Kidney epithelial cell (primary cell): ENCODE data around the gene EP400. TPM values are rescaled to one million over a fixed set of nuclear protein-coding genes. Genes with fewer than 3 reads are reported as not detected.

Experiments used
- DNase-seq: peaks from one replicate; pipeline ENCODE4 v3.0.0-alpha.2; 2010; ENCODE audit warnings: low read depth
- H3K27me3 ChIP-seq: 2 replicates; pipeline ENCODE4 v1.6.0; 2011; ENCODE audit warnings: low read length; ENCODE audit not compliant: control insufficient read depth, insufficient read depth
- H3K36me3 ChIP-seq: 2 replicates; pipeline ENCODE4 v1.5.1; 2011; ENCODE audit warnings: low read length; ENCODE audit not compliant: control insufficient read depth, insufficient read depth
- H3K4me3 ChIP-seq: 2 replicates; pipeline ENCODE4 v1.5.1; 2011; ENCODE audit warnings: low read depth, mild to moderate bottlenecking, control low read depth, low read length
- total RNA-seq: library from RNA; depleted of rRNA; stranded (reverse); fragments of >200 nt; gene quantifications from 2 replicates; pipeline ENCODE4 v1.2.3, GENCODE V29; 2015
- TF ChIP-seq, protein P1 (sequence below): IDR thresholded peaks from 2 replicates; pipeline ENCODE4 v1.5.1; 2011; ENCODE audit warnings: mild to moderate bottlenecking, moderate library complexity, low read length, control low read depth, inconsistent platforms; ENCODE audit not compliant: insufficient read depth, poor library complexity, severe bottlenecking

Gene EP400
- total RNA-seq, 1 donor from 2014 or later = 21.4 TPM

DNA sequence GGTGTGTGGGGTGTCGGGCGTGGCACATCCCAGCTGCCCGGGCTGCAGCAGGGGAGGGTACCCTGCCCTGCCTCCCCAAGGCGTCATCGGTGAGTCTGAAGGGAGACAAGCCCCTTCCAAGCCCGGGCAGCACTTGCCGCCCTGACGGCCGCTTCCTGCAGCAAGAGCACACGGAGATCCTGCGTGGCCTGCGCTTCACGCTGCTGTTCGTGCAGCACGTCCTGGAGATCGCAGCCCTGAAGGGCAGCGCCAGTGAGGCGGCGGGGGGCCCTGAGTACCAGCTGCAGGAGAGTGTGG is 30.7 kb upstream of the EP400 start:
- no peaks in the 10 kb centered on the region for H3K27me3 ChIP-seq
- TF ChIP-seq, protein P1, sequence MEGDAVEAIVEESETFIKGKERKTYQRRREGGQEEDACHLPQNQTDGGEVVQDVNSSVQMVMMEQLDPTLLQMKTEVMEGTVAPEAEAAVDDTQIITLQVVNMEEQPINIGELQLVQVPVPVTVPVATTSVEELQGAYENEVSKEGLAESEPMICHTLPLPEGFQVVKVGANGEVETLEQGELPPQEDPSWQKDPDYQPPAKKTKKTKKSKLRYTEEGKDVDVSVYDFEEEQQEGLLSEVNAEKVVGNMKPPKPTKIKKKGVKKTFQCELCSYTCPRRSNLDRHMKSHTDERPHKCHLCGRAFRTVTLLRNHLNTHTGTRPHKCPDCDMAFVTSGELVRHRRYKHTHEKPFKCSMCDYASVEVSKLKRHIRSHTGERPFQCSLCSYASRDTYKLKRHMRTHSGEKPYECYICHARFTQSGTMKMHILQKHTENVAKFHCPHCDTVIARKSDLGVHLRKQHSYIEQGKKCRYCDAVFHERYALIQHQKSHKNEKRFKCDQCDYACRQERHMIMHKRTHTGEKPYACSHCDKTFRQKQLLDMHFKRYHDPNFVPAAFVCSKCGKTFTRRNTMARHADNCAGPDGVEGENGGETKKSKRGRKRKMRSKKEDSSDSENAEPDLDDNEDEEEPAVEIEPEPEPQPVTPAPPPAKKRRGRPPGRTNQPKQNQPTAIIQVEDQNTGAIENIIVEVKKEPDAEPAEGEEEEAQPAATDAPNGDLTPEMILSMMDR = no peak
- DNase-seq = no peak
- no peak overlapping the region for H3K4me3 ChIP-seq
- H3K36me3 ChIP-seq = peaks cover 1% of the 10 kb centered on the region

DNA sequence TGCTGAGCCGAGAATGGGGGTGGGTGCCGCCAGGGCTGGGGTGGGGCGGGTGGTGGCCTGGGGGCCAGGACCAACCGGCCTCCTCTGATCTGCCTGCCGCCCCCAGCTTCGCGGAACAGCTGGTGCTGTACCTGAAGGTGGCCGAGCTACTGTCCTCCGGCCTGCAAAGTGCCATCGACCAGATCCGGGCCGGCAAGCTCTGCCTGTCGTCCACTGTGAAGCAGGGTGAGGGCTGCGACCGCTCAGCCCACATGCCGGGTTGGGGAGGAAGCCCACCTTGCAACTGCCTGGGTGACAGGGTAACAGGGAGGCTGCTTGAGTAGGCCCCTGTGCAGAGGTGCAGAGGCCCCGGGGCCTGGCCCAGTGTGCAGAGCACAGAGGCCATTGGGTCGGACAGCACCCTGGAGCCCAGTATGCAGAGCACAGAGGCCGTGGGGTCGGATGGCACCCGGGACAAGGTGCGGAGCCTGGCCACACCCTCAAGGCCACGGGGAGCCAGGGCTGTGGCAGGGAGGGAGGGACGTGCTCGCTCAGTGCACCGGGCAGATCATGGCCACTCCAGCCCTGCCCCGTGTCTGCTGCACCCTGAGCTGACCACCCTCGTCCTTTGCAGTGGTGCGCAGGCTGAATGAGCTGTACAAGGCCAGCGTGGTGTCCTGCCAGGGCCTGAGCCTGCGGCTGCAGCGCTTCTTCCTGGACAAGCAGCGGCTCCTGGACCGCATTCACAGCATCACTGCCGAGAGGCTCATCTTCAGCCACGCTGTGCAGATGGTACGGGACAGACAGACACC is 30.2 kb upstream of the EP400 start:
- TF ChIP-seq, protein P1 = no peak
- Histone ChIP-seq H3K36me3 (peaks cover 1% of the 10 kb centered on the region), H3K4me3 (no peak overlapping the region), H3K27me3 (no peaks in the 10 kb centered on the region)
- no peak for DNase-seq

DNA sequence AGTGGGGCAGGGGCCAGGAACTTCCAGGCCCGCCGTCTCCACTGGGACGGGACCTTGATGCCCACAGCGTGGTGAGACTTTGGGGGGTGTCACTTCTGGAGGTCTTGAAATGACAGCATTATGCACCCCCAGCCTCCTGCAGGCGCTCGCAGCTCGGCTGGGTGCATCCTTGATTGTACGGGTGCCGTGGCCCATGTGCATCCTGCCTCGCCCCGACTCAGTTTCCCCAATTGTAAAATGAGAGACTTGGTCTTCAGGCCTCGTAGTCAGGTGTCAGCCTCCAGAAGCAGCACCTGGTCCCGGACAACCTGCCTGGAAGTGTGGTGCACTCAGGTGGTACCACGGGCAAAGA is 29.6 kb upstream of the EP400 start:
- TF ChIP-seq, protein P1 = no peak
- Histone ChIP-seq H3K36me3 (peaks cover 1% of the 10 kb centered on the region), H3K27me3 (no peaks in the 10 kb centered on the region), H3K4me3 (no peak overlapping the region)
- no peak for DNase-seq

DNA sequence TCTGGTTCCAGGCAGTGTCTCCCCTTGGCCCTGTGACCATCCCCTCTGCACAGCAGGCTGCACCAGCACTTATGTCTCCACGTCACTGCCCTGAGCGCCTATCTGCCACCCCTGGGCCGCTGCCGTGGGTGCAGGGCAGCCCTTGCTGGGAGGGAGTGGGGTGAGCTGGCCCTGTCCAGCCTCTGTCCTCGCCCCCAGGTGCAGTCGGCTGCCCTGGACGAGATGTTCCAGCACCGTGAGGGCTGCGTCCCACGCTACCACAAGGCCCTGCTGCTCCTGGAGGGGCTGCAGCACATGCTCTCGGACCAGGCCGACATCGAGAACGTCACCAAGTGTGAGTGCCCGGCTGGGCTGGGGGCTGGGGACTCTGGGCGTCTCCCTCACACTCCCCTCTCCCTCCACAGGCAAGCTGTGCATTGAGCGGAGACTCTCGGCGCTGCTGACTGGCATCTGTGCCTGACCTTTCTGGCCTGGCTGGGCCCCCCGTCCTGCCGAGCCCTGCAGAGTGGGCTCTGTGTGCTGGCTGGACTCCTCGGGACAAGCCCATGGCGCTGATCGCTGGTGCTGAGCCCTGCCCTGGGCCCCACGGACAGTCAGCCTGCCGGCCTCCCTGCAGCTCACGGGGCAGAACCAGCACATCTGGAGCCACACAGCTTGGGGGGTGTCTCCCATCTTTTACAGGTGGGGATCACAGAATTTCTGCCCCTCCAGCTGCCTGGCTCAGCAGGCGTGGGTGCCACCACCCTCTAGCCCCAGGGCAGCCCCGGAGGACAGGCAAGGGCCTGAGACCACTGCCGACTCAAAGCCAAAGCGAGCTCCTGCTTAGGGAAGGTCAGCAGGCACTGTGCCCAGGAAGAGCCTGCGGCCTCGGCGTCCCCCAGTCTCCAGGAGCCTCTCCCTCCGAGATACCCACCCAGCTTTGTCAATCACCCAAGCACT is 28.6 kb upstream of the EP400 start:
- Histone ChIP-seq H3K27me3 (no peaks in the 10 kb centered on the region), H3K36me3 (peaks cover 1% of the 10 kb centered on the region), H3K4me3 (no peak overlapping the region)
- no peak for DNase-seq
- TF ChIP-seq, protein P1 = no peak

DNA sequence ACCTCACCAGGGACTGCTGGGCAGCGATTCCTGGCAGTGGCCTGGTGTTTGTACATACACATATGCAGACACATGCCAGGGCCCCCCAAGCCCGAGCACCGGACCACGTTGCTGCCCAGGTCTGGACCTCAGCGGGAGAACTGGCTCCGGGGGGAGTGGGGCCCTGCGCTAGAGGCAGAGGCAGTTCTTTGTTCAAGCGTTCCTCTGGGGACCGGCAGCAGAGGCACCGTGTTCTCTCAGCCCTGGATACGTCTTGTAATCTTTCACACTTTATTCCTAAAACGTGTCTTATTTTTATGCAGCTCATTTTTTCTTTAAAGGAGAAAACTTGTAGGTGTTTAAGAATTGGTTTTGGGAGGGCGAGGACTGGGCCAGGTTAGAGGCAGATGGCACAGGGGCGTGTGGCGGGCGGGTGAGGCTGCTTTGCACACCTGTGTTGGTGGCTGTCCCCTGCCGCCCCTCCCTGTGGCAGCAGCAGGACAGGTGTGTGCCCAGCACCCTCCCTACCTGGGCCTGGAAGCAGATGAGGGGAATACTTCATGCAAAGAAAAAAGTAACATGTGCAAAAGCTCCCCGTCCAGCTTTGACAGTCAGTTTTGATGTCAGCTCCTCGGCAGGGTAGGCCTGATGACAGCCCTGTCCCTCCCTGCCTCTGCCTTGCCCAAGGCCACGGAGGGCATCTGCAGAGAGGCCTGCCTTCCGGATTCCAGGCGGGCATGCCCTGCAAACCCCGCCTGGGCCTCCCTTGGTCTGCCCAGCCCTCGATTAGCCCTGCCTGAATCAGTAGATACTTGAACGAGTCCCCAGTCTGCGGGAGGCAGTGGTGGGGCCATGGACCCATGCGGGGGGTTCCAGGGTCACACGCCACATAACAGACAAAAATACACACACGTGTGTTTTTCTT is 27.6 kb upstream of the EP400 start:
- H3K27me3 ChIP-seq = no peaks in the 10 kb centered on the region
- no peak overlapping the region for H3K4me3 ChIP-seq
- DNase-seq = no peak
- TF ChIP-seq, protein P1 = no peak
- H3K36me3 ChIP-seq = peaks cover 1% of the 10 kb centered on the region
